ENCODE data around the gene MYO15B.

GRCh38 chr17:75552425-75553294 lies 34.9 kb upstream of the MYO15B start:
- TF ChIP-seq CTCF (conservative IDR thresholded peaks at IDR 0.05 in 1 of 2, IDR thresholded peaks at IDR 0.05 in 1 of 2; ENCODE audit: low read depth in 1 of 2, low read length in 2 of 2) = no peak
- no peak for TF ChIP-seq EZH2 (IDR thresholded peaks at IDR 0.05; ENCODE audit: low read length, missing control alignments)
